Activated CD4-positive, alpha-beta T cell treated with anti-CD3 and anti-CD28 coated beads, Interleukin-2, Interleukin-6, amounts not matched to agents 100 ng/mL and 50 ng/mL, durations not matched to agents 16 hours and 8 hours (primary cell): ENCODE measurements around the gene BLACAT1.

Experiments
- DNase-seq: peaks from one replicate; pipeline ENCODE4 v3.0.0-alpha.2; 2020

BLACAT1 gene

GRCh38 chr1:205455581-205456382 lies at the start of gene BLACAT1:
Gene BLACAT1 (minus strand): TSS chr1:205456045.
- DNase-seq, result no peak

- no peak for DNase-seq
Measured at GRCh38 chr1:205505076-205505729, 49.4 kb upstream of the BLACAT1 start.

- DNase-seq, result peak; percentile 41
Measured at GRCh38 chr1:205504311-205505075, 48.6 kb upstream of the BLACAT1 start, which contains the start of gene CDK18. Gene CDK18 (plus strand): TSS chr1:205504669. CDS start chr1:205523168, 18,499 bp downstream.

- no peak for DNase-seq
Measured at GRCh38 chr1:205502992-205503391, 47.1 kb upstream of the BLACAT1 start.

- DNase-seq, result no peak
Measured at GRCh38 chr1:205502111-205502810, 46.4 kb upstream of the BLACAT1 start.

- no peak for DNase-seq
Measured at GRCh38 chr1:205500240-205501233, 44.7 kb upstream of the BLACAT1 start.

- DNase-seq, result no peak
Measured at GRCh38 chr1:205499789-205500188, 43.9 kb upstream of the BLACAT1 start.

- no peak for DNase-seq
Measured at GRCh38 chr1:205497351-205497750, 41.5 kb upstream of the BLACAT1 start.

GRCh38 chr1:205496661-205497060 lies 40.8 kb upstream of the BLACAT1 start:
- no peak for DNase-seq

- DNase-seq, result no peak
Measured at GRCh38 chr1:205495237-205495823, 39.5 kb upstream of the BLACAT1 start.

- no peak for DNase-seq
Measured at GRCh38 chr1:205494115-205494514, 38.3 kb upstream of the BLACAT1 start.

- peak; percentile 33 for DNase-seq
Measured at GRCh38 chr1:205493241-205494085, 37.6 kb upstream of the BLACAT1 start.

- no peak for DNase-seq
Measured at GRCh38 chr1:205492774-205493173, 36.9 kb upstream of the BLACAT1 start.

- no peak for DNase-seq
Measured at GRCh38 chr1:205492201-205492667, 36.4 kb upstream of the BLACAT1 start.

GRCh38 chr1:205491794-205492193 lies 35.9 kb upstream of the BLACAT1 start:
- no peak for DNase-seq

GRCh38 chr1:205488074-205488723 lies 32.4 kb upstream of the BLACAT1 start:
- DNase-seq, result peak; percentile 69

- no peak for DNase-seq
Measured at GRCh38 chr1:205486258-205486657, 30.4 kb upstream of the BLACAT1 start.

GRCh38 chr1:205484985-205485967 lies 29.4 kb upstream of the BLACAT1 start:
- peak; percentile 76 for DNase-seq
